Muscle layer of colon (tissue), 2 donors: ENCODE data around the gene DHRS3.

Experiments used
- H3K27ac ChIP-seq: one replicate; pipeline ENCODE4 v1.7.0; 2013; ENCODE audit warnings: low read depth, mild to moderate bottlenecking, low read length, moderate library complexity
- H3K27me3 ChIP-seq, 2 donors: one replicate each; pipeline ENCODE4 v1.7.0; 2013; ENCODE audit warnings: low read length in 2 of 2, mild to moderate bottlenecking in 2 of 2; ENCODE audit not compliant: insufficient read depth in 2 of 2, control insufficient read depth in 1 of 2
- H3K36me3 ChIP-seq: one replicate; pipeline ENCODE4 v1.7.0; 2013; ENCODE audit warnings: mild to moderate bottlenecking, low read length; ENCODE audit not compliant: insufficient read depth
- H3K4me1 ChIP-seq: one replicate; pipeline ENCODE4 v1.7.0; 2013; ENCODE audit warnings: mild to moderate bottlenecking, low read length; ENCODE audit not compliant: insufficient read depth
- H3K4me3 ChIP-seq, 2 donors: one replicate each; pipeline ENCODE4 v1.7.0; 2013; ENCODE audit warnings: low read length in 2 of 2, low read depth in 1 of 2, mild to moderate bottlenecking in 1 of 2, moderate library complexity in 1 of 2
- H3K9ac ChIP-seq: one replicate; pipeline ENCODE4 v1.7.0; 2013; ENCODE audit warnings: low read length
- H3K9me3 ChIP-seq: one replicate; pipeline ENCODE4 v1.7.0; 2013; ENCODE audit warnings: mild to moderate bottlenecking, low read length
- donor health status: abdominal sarcoma.
- donor health status: Adenocarcinoma of cecum.

Gene DHRS3

GRCh38 chr1:12537906-12538461, 80.0 kb downstream of the DHRS3 start:
- Histone ChIP-seq H3K9me3 (peaks cover 3% of the 10 kb centered on the region), H3K4me3 (no peak overlapping the region), H3K4me1 (peaks cover 21% of the 10 kb centered on the region), H3K27me3 (no peaks in the 10 kb centered on the region), H3K27ac (no peak overlapping the region), H3K36me3 (no peaks in the 10 kb centered on the region), H3K9ac (no peak overlapping the region)

- no peak overlapping the region for H3K27ac ChIP-seq
- H3K9me3 ChIP-seq, result peaks cover 3% of the 10 kb centered on the region
Measured at GRCh38 chr1:12537294-12537693, 80.7 kb downstream of the DHRS3 start.

GRCh38 chr1:12536023-12536639, 81.9 kb downstream of the DHRS3 start:
- Histone ChIP-seq H3K27ac (no peak overlapping the region), H3K4me3 (no peak overlapping the region), H3K4me1 (peaks cover 19% of the 10 kb centered on the region), H3K36me3 (no peaks in the 10 kb centered on the region), H3K9me3 (peaks cover 3% of the 10 kb centered on the region), H3K27me3 (no peaks in the 10 kb centered on the region), H3K9ac (no peak overlapping the region)

More at GRCh38 chr1:12537294-12537693, 80.7 kb downstream of the DHRS3 start:
- Histone ChIP-seq H3K4me1 (peaks cover 21% of the 10 kb centered on the region), H3K36me3 (no peaks in the 10 kb centered on the region), H3K27me3 (no peaks in the 10 kb centered on the region), H3K4me3 (no peak overlapping the region), H3K9ac (no peak overlapping the region)

GRCh38 chr1:12532405-12533315, 85.3 kb downstream of the DHRS3 start:
- Histone ChIP-seq H3K36me3 (no peaks in the 10 kb centered on the region), H3K4me1 (peaks cover 7% of the 10 kb centered on the region), H3K27me3 (no peaks in the 10 kb centered on the region), H3K9ac (no peak overlapping the region), H3K9me3 (peaks cover 3% of the 10 kb centered on the region), H3K27ac (no peak overlapping the region), H3K4me3 (no peak overlapping the region)

GRCh38 chr1:12531179-12531499, 86.9 kb downstream of the DHRS3 start:
- Histone ChIP-seq H3K36me3 (no peaks in the 10 kb centered on the region), H3K4me3 (no peak overlapping the region), H3K27me3 (no peaks in the 10 kb centered on the region), H3K9me3 (peaks cover under 1% of the 10 kb centered on the region), H3K9ac (no peak overlapping the region), H3K4me1 (peaks cover 7% of the 10 kb centered on the region), H3K27ac (no peak overlapping the region)

DNA sequence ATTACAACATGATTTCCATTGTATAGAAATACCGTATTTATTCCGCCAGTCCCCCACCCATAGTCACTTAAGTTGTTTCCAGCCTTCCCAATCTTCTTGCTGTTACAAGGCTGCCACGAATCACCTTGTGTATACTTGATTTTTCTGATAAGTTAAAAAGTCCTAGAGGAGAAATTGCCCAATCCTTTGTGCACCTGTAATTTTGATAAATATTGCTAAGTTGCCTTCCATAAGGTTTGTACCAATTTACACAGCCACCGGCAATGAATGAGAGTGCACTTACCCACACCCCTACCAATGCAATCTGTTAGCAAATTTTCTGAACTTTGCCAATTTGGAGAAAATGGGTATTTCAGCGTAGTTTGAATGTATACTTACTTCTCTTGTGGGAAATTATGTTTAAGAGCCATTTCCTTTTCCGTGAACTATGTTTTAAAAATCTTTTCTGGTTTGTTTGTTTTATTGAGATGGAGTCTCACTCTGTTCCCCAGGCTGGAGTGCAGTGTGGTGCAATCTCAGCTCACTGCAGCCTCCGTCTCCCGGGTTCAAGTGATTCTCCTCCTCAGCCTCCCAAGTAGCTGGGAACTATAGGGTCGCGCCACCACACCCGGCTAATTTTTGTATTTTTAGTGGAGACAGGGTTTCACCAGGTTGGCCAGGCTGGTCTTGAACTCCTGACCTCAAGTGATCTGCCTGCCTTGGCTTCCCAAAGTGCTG, 87.4 kb downstream of the DHRS3 start:
- Histone ChIP-seq H3K27me3 (no peaks in the 10 kb centered on the region), H3K4me3 (no peak overlapping the region), H3K36me3 (no peaks in the 10 kb centered on the region), H3K9ac (no peak overlapping the region), H3K9me3 (no peaks in the 10 kb centered on the region), H3K27ac (no peak overlapping the region), H3K4me1 (peaks cover 7% of the 10 kb centered on the region)

DNA sequence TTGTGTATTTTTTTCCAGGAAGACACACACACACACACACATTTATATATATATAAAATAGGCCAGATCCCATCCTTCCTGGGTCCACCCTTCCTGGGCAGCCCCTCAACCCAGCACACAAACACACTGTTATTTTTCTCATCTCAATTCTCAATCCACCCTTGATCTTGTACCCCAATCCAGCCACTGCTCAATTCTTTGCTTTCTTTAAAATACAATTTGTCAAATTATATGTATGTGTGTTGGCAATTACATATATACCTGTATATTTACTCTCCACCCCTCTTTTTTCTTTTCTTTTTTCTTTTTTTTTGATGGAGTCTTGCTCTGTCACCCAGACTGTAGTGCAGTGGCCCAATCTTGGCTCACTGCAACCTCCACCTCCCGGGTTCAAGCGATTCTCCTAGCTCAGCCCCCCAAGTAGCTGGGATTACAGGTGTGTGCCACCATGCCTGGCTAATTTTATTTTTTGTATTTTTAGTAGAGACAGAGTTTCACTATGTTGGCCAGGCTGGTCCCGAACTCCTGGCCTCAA, 88.3 kb downstream of the DHRS3 start:
- no peak overlapping the region for H3K27ac ChIP-seq
- peaks cover 7% of the 10 kb centered on the region for H3K4me1 ChIP-seq
- H3K4me3 ChIP-seq, result no peak overlapping the region
- H3K36me3 ChIP-seq, result no peaks in the 10 kb centered on the region
- no peaks in the 10 kb centered on the region for H3K9me3 ChIP-seq
- no peak overlapping the region for H3K9ac ChIP-seq
- no peaks in the 10 kb centered on the region for H3K27me3 ChIP-seq

- H3K27me3 ChIP-seq, result no peaks in the 10 kb centered on the region
- no peak overlapping the region for H3K4me3 ChIP-seq
- H3K9me3 ChIP-seq, result no peaks in the 10 kb centered on the region
- no peaks in the 10 kb centered on the region for H3K36me3 ChIP-seq
- H3K9ac ChIP-seq, result no peak overlapping the region
- no peak overlapping the region for H3K27ac ChIP-seq
- H3K4me1 ChIP-seq, result peaks cover 7% of the 10 kb centered on the region
Measured at GRCh38 chr1:12528021-12528852, 89.8 kb downstream of the DHRS3 start.

- H3K27ac ChIP-seq, result no peak overlapping the region
- no peaks in the 10 kb centered on the region for H3K27me3 ChIP-seq
- peaks cover 7% of the 10 kb centered on the region for H3K4me1 ChIP-seq
- no peak overlapping the region for H3K4me3 ChIP-seq
- H3K9ac ChIP-seq, result no peak overlapping the region
- H3K9me3 ChIP-seq, result no peaks in the 10 kb centered on the region
- no peaks in the 10 kb centered on the region for H3K36me3 ChIP-seq
Measured at GRCh38 chr1:12527564-12527963, 90.4 kb downstream of the DHRS3 start.

DNA sequence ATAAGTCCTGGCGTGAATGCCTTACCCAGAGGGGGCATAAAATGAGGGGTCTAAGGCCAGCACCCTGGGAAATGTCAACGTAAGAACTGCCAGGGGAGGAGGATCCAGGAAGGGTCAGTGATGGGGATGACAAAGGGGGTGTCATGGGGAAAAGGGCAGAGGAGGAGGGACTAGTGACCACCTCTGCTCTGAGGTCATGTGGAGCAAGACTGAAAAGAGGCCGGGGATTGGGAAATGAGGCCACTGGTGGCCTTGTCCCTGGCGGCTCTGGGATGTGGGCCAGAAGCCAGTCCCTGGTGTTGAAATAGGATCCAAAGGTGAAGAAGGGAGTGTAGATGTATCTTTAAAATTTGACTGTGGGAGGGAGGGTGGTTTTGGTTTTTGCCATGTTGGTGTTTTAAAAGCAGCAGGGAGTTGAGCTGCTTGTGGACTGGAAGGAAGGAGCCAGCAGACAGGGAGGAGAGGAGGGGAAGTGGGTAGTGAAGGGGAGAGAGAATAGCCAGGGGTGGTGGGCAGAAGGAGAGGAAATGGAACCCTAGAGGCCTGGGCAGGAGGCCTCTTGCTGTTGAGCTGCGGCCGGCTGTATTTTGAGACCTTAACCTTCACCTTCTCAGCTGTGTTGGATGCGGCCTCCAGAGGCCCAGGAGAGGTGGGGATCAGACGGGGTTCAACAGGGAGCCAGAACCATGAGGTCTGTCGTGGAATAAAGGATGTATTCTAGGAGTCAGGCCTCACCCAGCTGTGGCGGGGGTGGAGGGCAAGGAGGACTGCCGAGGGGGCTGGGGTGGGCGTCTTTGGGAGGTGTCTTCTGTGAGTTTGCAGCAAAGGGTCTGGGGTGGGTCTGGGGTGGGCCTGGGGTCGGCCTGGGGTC, 92.5 kb downstream of the DHRS3 start:
- Histone ChIP-seq H3K27ac (no peak overlapping the region), H3K9me3 (no peaks in the 10 kb centered on the region), H3K36me3 (no peaks in the 10 kb centered on the region), H3K9ac (no peak overlapping the region), H3K4me1 (peaks cover 7% of the 10 kb centered on the region), H3K4me3 (no peak overlapping the region), H3K27me3 (no peaks in the 10 kb centered on the region)
